GM18517 (cell line): Measurements from ENCODE around the gene THAP8.

Experiments used
- ATAC-seq: cut with Tn5 transposase; IDR thresholded peaks from one replicate; pipeline ENCODE4 v1.9.1; 2021; ENCODE audit warnings: mild to moderate bottlenecking, moderate library complexity; ENCODE audit not compliant: unreplicated experiment

THAP8 gene

GRCh38 chr19:36054119-36054732, at the start of gene THAP8:
Gene THAP8, minus strand, starts transcription at chr19:36054285. Its CDS starts 68 bp downstream, at chr19:36054217.
- ATAC-seq: peak; percentile 81

GRCh38 chr19:36103040-36103626, 49.0 kb upstream of the THAP8 start:
- no peak for ATAC-seq

- no peak for ATAC-seq
These were observed 47.7 kb upstream of the THAP8 start for GRCh38 chr19:36101550-36102327.

- ATAC-seq: no peak
These were observed 46.4 kb upstream of the THAP8 start for GRCh38 chr19:36100476-36100875.

- ATAC-seq: no peak
These were observed 45.2 kb upstream of the THAP8 start for GRCh38 chr19:36099166-36099785.

- no peak for ATAC-seq
These were observed 43.0 kb upstream of the THAP8 start for GRCh38 chr19:36097036-36097435.

- ATAC-seq: no peak
These were observed 39.6 kb upstream of the THAP8 start for GRCh38 chr19:36093687-36094086.

GRCh38 chr19:36093146-36093662, 39.1 kb upstream of the THAP8 start:
- no peak for ATAC-seq

GRCh38 chr19:36092566-36092965, 38.5 kb upstream of the THAP8 start:
- no peak for ATAC-seq

- no peak for ATAC-seq
These were observed 37.0 kb upstream of the THAP8 start for GRCh38 chr19:36090910-36091695.

- no peak for ATAC-seq
These were observed 35.8 kb upstream of the THAP8 start for GRCh38 chr19:36089847-36090246.

- ATAC-seq: no peak
These were observed 32.2 kb upstream of the THAP8 start for GRCh38 chr19:36086326-36086725.

- no peak for ATAC-seq
These were observed 30.3 kb upstream of the THAP8 start for GRCh38 chr19:36084231-36085009.

- ATAC-seq: no peak
These were observed 28.8 kb upstream of the THAP8 start for GRCh38 chr19:36082916-36083315.

- ATAC-seq: no peak
These were observed 27.8 kb upstream of the THAP8 start for GRCh38 chr19:36081894-36082293.

- ATAC-seq: no peak
These were observed 27.3 kb upstream of the THAP8 start for GRCh38 chr19:36081385-36081784.

- no peak for ATAC-seq
These were observed 25.4 kb upstream of the THAP8 start for GRCh38 chr19:36079389-36079945.

- ATAC-seq: no peak
These were observed 19.2 kb upstream of the THAP8 start for GRCh38 chr19:36073121-36073876.

GRCh38 chr19:36072081-36072480, 18.0 kb upstream of the THAP8 start:
- no peak for ATAC-seq
